Measurements from ENCODE around the gene CHAF1B.

GRCh38 chr21:36375994-36376393 lies 9.2 kb upstream of the CHAF1B start:
- TF ChIP-seq POLR2A (IDR thresholded peaks at IDR 0.05; ENCODE audit: low read depth, low read length): no peak
- no peak for TF ChIP-seq POLR2AphosphoS5 (IDR thresholded peaks at IDR 0.05; ENCODE audit: low read depth, low read length)
- TF ChIP-seq TAF1 (IDR thresholded peaks at IDR 0.05; ENCODE audit: borderline replicate concordance, low read depth, low read length): no peak

Measured in GM12892 (cell line).